ENCODE measurements around the gene GYPC.
"Not testable (repeated sequence)": the region's sequence is repeated elsewhere in the genome, so short reads cannot be mapped to it uniquely, and the experiment has no call there.

GYPC gene

GRCh38 chr2:126655500-126656430, at the start of gene GYPC:
Gene GYPC (plus strand): TSS chr2:126656158. CDS start chr2:126656264, 106 bp downstream.
- in situ Hi-C loops (cut with HindIII; ENCODE audit: low sequenced_read_pairs) = no loop called here

DNA sequence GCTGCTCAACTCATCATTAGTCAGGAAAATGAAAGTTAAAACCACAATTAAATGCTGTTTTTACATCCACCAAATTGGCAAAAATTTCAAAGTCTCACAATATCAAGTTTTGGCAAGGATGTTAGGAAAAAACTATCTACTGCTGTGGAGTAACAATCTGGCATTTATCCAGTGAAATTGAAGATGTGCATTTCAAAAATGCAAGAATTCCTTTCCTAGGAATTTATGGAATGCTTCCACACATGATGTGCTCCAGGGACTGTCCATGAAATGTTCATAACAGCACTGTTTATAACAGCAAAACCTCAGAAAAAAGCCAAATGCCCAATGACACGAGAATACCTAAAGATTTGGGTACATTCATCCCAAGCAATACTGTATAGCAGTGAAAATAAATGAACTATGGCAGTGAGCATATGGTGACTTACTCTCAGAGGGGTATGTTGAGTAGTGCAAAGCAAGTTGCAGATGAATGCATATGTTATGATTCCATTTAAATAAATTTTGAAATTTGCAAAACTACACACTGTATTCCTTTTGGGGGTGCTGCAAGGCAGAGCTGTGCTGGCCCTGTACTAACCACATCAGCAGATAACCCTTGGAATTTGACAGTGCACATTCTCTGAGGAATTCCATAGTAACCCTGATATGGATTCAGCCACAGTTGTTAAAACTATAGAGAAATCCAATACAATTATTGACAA, 41.3 kb upstream of the GYPC start:
- in situ Hi-C loops (cut with HindIII; ENCODE audit: low sequenced_read_pairs) = no loop called here

DNA sequence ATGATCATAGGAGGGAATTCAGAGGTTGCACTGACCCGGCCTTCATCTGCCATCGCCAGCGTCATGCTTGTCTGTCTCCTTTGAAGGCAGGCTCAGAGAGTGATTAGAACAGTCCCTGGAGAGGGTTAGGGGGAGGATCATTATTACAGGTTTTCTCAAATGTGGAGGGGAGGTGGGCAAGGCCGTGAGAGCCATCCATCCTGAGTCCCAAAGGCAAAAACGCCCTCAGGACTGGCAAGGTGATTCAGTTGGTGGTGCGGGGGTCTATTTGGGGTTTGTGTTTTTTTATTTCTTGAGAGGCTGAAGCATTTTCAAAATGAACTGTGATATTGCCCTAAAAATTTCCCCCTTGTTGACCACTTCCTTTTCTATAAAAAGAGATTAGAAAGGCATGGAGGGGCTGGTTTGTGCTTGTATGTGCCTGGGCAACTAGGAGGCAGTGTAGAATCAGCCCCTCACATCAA, 39.3 kb upstream of the GYPC start:
- in situ Hi-C loops (cut with HindIII; ENCODE audit: low sequenced_read_pairs) = no loop called here

DNA sequence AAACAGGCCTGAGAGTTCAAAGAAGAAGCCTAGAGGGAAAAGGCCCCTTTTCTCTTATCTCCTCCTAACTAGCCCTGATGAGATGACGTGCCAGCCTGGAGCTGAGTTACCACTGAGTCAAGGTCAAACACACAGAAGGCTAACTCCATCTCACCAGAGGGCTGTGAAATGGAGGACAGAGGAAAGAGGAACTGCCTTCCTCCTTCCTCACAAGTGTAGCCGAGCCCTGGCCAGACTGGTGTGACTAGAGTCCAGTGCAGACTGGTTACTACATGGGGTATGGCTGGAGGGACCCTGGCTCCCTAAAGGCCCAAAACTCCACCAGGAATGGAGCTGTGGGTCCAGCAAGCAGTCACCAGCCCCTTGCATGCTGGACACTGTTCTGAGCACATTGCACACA, 35.7 kb upstream of the GYPC start:
- in situ Hi-C loops (cut with HindIII; ENCODE audit: low sequenced_read_pairs) = no loop called here

- in situ Hi-C loops (cut with HindIII; ENCODE audit: low sequenced_read_pairs) = no loop called here
These were observed 33.0 kb upstream of the GYPC start for GRCh38 chr2:126623000-126623399.

DNA sequence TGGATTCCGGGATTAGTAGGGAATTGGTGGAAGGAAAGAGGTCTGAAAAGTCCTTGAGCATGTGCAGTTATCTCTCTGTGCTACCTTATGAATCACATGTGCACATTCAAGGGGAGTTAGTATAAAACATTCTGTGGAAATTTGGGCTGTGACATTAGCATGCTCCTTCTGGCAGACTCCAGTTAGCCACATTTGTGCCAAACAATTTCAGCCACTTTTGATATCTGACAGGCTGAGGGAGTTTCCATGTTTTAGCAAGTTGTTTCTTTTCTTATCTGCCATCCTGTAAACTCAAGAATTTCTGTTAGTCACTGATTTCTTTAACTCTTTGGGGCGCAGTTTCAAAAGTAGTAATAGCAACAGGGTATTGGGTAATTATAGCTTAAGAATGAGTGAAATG, 28.3 kb upstream of the GYPC start:
- in situ Hi-C loops (cut with HindIII; ENCODE audit: low sequenced_read_pairs) = no loop called here

GRCh38 chr2:126634273-126634861, 21.6 kb upstream of the GYPC start:
- in situ Hi-C loops (cut with HindIII; ENCODE audit: low sequenced_read_pairs) = no loop called here

- in situ Hi-C loops (cut with HindIII; ENCODE audit: low sequenced_read_pairs) = no loop called here
These were observed 20.7 kb upstream of the GYPC start for GRCh38 chr2:126635281-126635680.

GRCh38 chr2:126635736-126636135, 20.2 kb upstream of the GYPC start:
- in situ Hi-C loops (cut with HindIII; ENCODE audit: low sequenced_read_pairs) = no loop called here

- in situ Hi-C loops (cut with HindIII; ENCODE audit: low sequenced_read_pairs) = no loop called here
These were observed 18.6 kb upstream of the GYPC start for GRCh38 chr2:126637386-126637785.

GRCh38 chr2:126638746-126639145, 17.2 kb upstream of the GYPC start:
- in situ Hi-C loops (cut with HindIII; ENCODE audit: low sequenced_read_pairs) = no loop called here

DNA sequence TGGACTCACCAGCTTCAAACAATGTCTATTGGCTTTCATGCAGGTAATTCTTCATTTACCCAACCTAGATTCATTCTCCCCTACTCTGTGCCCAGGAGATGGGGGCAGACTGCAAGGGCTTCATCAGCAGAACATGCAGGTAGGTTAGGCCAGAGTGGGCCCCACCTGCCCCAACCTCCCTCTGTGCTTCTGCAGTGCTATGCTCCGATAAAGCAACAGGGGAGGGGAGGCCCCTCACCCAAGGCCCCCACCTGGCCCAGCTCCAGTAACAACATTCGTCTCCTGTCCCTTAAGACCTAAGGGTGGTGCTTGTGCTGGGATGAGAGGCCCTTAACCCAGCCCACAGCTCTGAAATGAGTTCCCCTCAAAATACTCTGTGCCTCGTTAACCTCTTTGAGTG, 16.7 kb upstream of the GYPC start:
- in situ Hi-C loops (cut with HindIII; ENCODE audit: low sequenced_read_pairs) = no loop called here

DNA sequence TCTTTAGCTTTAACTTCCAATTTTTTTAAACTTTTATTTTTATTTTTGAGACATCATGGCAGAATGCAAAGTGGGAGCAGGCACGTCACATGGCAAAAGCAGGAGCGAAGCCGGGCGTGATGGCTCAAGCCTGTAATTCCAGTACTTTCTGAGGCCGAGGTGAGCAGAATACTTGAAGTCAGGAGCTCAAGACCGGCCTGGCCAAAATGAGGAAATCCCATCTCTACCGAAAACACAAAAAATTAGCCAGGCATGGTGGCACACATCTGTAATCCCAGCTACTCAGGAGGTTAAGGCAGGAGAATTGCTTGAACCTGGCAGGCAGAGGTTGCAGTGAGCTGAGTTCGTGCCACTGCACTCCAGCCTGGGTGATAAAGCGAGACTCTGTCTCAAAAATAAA, 14.7 kb upstream of the GYPC start:
- in situ Hi-C loops (cut with HindIII; ENCODE audit: low sequenced_read_pairs) = loop anchor here (5.0 kb wide), 1 partner anchor 64 kb away; no protein-coding TSS in a partner anchor

DNA sequence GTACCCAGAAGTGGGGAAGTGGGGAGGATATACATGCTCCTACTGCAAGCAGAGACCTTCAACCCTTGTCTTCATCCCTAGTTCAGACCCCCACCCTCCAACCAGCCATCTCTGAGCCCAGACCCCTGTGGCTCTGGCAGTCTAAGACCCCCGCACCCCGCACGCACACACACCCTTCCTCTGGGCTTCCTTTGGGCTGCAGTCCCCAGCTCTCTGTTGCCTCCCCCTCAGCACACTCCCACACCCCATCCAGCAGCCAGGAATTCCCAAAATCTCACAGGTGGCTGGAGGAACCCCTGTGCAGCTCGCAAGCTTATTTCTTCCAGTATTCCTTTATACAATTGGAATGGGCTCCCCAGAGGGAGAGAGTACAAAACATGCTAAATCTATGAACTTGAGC, 13.9 kb upstream of the GYPC start:
- in situ Hi-C loops (cut with HindIII; ENCODE audit: low sequenced_read_pairs) = loop anchor here (5.0 kb wide), 1 partner anchor 65 kb away; no protein-coding TSS in a partner anchor

DNA sequence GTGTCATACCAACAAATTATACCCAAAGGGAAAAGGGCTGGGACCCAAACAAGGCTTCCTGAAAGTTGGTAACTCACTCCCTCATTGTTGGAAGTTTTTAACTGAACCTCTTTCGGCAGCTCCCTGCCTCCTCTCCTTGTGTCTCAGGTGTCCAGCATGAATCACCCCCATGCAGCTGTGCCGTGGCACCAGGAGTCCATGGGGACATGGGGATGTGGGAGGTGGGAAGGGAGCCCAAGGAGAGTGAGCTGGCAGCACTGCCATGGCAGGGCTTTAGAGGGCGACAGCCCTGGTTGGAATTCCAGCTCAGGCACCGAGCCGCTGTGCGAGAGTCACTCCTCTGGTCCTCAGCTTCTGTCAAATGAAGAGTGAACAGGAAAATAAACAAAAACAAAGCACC, 12.5 kb upstream of the GYPC start:
- in situ Hi-C loops (cut with HindIII; ENCODE audit: low sequenced_read_pairs) = loop anchor here (5.0 kb wide), 1 partner anchor 66 kb away; no protein-coding TSS in a partner anchor

DNA sequence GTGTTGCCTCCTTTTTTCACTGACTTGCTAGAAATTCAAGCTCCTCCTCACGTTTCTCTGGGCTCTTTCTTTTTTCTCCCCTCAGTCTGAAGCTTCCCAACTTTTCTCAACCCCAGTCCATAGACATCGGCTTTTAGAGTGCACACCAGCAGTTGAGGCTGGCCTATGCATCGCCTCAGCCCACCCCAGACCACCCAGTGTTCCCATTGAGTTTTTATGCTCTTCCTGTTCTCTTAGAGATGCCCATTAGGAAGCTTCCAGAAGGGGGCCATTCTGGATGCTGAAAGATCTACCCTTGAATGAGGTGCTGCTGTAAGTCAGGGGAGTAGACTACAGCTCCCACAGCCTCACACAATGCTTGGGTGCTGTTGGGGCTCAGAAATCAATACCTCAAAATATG, 12.0 kb upstream of the GYPC start:
- in situ Hi-C loops (cut with HindIII; ENCODE audit: low sequenced_read_pairs) = loop anchor here (5.0 kb wide), 1 partner anchor 67 kb away; no protein-coding TSS in a partner anchor

GRCh38 chr2:126644630-126645191, 11.2 kb upstream of the GYPC start:
- in situ Hi-C loops (cut with HindIII; ENCODE audit: low sequenced_read_pairs) = loop anchor here (5.0 kb wide), 1 partner anchor 67 kb away; no protein-coding TSS in a partner anchor

DNA sequence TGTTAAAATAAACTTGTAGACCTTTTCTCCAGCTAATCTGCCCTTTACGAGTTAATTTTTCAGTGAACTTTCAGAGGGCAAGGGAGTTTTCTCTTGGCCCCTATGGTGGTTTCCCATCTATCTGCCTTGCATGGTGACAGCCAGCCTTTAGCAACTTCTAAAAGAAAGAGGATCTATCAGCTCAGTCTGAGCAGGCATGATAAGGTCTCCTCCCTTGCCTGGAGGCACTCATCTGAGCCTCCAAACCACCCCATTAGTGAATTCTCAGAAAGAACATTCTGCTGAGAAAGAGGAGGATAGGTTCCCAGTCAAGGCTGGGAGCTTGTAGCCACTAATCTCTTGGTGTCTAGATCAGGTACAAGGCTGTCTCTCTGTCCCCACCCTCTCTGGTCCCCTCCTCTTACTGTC, 10.7 kb upstream of the GYPC start:
- in situ Hi-C loops (cut with HindIII; ENCODE audit: low sequenced_read_pairs) = no loop called here

DNA sequence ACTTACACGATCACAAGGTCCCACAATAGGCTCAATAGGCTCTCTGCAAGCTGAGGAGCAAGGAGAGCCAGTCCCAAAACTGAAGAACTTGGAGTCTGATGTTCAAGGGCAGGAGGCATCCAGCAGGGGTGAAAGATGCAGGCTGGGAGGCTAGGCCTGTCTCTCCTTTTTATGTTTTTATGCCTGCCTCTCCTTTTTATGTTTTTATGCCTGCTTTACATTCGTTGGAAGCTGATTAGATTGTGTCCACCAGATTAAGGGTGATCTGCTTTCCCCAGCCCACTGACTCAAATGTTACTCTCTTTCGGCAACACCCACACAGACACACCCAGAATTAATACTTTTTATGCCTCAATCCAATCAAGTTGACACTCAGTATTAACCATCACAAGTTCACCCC, 9.9 kb upstream of the GYPC start:
- in situ Hi-C loops (cut with HindIII; ENCODE audit: low sequenced_read_pairs) = no loop called here

DNA sequence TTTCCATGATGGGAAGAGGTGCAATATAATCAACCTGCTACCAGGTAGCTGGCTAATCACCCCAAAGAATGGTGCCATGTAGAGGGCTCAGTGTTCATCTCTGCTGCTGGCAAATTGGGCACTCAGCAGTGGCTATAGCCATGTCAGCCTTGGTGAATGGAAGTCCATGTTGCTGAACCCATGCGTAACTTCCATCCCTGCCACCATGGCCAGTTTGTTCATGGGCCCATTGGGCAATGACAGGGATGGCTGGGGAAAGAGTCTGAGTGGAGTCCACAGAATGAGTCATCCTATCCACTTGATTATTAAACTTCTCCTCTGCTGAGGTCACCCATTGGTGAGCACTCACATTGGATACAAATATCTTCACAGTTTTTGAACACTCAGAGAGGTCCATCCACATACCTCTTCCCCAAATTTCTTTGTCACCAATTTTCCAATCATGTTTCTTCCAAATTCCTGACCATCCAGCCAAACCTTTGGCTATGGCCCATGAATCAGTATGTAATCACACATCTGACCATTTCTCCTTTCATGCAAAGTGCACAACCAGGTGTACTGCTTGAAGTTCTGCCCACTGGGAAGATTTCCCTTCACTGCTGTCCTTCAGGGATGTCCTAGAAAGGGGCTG, 8.1 kb upstream of the GYPC start:
- in situ Hi-C loops (cut with HindIII; ENCODE audit: low sequenced_read_pairs) = not testable (repeated sequence)

Measured in DLD1 (cell line).